ENCODE results near the gene HS6ST3.

HS6ST3 gene

DNA sequence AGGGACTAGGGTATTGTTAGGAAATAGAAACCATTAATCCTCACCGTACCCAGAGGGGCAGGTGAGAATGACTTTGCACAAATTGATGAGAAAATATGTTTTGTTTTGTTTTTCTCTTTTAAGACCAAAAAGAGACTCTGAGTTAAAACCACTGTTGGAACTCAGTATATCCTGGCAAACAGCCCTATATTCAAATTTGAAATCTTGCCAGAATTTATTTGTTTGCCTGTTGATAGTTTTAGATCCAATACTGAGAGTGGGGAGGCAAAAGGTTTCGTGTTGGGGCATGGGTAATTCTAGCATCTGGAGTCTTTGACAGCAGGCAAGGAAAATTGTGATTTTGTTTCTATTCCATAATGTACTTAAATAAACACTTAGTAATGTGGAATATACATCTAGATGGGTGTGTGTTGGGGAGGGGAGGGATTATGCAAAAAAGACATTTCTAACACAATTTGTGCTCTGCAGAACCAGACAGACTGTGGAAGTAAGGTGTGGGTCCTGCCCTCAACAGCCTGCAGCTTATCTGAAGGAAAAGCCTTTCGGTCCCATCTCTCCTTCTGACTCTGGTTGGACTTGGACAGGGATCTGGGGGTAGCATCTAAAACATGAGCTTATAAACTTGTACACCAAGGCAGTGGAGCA, 713.7 kb downstream of the HS6ST3 start:
- TF ChIP-seq, protein P1, sequence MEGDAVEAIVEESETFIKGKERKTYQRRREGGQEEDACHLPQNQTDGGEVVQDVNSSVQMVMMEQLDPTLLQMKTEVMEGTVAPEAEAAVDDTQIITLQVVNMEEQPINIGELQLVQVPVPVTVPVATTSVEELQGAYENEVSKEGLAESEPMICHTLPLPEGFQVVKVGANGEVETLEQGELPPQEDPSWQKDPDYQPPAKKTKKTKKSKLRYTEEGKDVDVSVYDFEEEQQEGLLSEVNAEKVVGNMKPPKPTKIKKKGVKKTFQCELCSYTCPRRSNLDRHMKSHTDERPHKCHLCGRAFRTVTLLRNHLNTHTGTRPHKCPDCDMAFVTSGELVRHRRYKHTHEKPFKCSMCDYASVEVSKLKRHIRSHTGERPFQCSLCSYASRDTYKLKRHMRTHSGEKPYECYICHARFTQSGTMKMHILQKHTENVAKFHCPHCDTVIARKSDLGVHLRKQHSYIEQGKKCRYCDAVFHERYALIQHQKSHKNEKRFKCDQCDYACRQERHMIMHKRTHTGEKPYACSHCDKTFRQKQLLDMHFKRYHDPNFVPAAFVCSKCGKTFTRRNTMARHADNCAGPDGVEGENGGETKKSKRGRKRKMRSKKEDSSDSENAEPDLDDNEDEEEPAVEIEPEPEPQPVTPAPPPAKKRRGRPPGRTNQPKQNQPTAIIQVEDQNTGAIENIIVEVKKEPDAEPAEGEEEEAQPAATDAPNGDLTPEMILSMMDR (IDR thresholded peaks at IDR 0.05; ENCODE audit: borderline replicate concordance, control extremely low read depth, extremely low read depth, insufficient read depth, missing control alignments), result no peak
- DNase-seq (ENCODE audit: low spot score), result no peak
- in situ Hi-C loops (cut with MboI; ENCODE audit: low sequenced_read_pairs, unreplicated experiment), result no loop called here

DNA sequence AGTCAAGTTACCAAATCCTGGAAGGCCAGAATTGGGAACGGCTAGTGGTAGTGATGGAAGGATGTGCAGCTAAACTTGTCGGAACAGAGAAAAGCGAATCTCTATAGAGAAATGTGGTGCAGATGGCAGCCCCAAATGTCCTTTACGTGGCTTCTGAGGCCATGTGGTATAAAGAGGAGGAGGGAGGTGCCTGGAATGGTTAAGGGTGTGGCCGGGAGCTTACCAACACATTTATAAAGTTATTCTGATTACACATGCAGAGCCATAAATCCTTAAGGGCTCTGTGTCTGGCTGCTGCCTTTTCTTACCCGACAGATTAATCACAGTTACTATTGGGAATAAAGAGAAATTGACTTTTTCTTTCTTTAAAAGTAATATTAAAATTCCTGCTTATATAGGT, 714.3 kb downstream of the HS6ST3 start:
- TF ChIP-seq, protein P1 (IDR thresholded peaks at IDR 0.05; ENCODE audit: borderline replicate concordance, control extremely low read depth, extremely low read depth, insufficient read depth, missing control alignments), result no peak
- in situ Hi-C loops (cut with MboI; ENCODE audit: low sequenced_read_pairs, unreplicated experiment), result no loop called here
- no peak for DNase-seq (ENCODE audit: low spot score)

DNA sequence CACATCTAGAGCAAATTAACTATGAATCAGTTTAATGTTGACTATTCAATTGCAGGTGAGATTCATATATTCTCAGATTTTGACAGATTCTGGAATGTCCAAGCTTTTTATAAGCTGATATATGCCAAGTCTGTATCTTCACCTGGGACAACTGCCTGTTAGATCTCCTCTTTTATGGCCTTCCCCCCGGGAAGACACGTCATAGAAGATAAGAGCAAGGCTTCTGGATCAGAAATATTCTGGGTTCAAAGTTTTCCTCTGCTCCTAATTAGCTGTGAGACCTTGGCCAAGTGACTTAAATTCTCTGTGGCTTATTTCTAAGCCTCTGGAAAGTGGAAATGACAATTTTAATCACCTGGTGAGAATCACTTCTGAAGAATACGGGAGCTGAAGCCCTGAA, 716.8 kb downstream of the HS6ST3 start:
- no peak for DNase-seq (ENCODE audit: low spot score)
- TF ChIP-seq, protein P1 (IDR thresholded peaks at IDR 0.05; ENCODE audit: borderline replicate concordance, control extremely low read depth, extremely low read depth, insufficient read depth, missing control alignments), result no peak
- in situ Hi-C loops (cut with MboI; ENCODE audit: low sequenced_read_pairs, unreplicated experiment), result no loop called here

DNA sequence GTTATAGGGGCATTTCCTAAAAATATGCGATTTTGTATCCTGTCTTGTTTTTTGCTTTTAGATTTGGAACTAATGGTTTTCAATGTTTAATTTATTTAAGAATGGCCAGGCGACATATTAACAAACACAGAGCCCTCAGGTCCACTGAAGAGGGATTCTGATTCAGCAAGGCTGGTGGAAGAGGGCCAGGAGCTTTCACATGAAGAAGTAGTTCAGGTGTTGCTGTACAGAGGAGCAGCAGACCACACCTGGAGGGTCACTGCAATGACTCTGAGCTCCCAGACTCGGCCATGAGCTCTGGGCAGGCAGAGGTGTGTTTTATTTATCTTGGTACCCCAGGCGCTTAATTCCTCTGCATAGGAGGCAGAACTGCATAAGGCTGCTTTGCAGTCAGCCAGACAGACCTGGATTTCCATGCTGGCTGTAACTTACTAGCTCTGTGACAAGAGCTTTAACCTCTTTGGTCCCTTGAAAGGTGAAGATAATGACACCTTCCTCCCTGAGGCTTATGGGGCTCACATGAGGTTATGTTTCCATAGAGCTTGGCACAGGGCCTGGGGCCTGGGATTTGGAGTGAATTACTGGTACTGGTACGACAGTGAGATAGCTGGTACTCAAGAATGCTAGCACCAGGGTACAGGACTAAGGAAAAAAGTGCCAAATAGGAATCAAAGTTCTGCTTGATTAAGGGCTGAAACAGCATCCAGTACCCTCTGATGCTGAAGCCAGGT, 719.6 kb downstream of the HS6ST3 start:
- no peak for DNase-seq (ENCODE audit: low spot score)
- TF ChIP-seq, protein P1 (IDR thresholded peaks at IDR 0.05; ENCODE audit: borderline replicate concordance, control extremely low read depth, extremely low read depth, insufficient read depth, missing control alignments), result no peak
- in situ Hi-C loops (cut with MboI; ENCODE audit: low sequenced_read_pairs, unreplicated experiment), result no loop called here

DNA sequence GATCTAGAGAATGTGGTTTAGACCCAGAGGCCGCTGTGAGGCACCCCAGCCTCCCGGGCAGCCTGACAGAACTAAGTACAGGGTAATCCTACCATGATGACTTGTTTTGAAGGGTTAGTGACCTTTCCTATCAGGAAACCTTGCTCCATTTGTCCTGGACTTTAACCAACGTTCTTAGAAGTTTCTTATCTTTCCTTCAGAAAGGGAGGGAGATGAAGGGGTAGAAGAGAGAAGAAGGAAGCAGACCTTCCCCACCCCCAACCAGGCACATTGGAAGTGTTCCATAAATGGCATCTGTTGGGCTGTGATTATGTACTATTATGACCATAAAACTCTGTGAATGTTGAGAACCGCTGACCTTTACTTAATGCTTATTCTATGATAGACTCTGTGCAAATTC, 720.2 kb downstream of the HS6ST3 start:
- in situ Hi-C loops (cut with MboI; ENCODE audit: low sequenced_read_pairs, unreplicated experiment), result no loop called here
- no peak for DNase-seq (ENCODE audit: low spot score)
- TF ChIP-seq, protein P1 (IDR thresholded peaks at IDR 0.05; ENCODE audit: borderline replicate concordance, control extremely low read depth, extremely low read depth, insufficient read depth, missing control alignments), result no peak

DNA sequence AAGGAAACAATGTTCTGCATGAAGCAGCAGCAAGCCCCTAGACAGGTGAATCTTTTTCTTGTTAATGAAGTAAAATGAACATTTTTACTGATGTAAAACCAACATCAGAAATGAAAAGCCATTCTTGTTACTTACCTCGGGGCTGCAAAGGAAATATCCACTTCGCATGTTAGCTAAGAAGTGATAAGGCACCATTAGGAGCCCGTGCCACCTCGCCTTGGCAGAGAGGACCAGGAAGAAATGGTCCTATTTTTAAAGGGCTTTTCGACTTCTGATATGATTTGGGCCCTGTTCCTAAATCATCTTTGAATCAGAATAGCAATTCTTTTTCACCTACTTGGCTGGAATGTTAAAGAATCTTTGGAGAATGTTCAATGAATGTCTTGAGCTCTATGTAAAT, 721.1 kb downstream of the HS6ST3 start:
- TF ChIP-seq, protein P1 (IDR thresholded peaks at IDR 0.05; ENCODE audit: borderline replicate concordance, control extremely low read depth, extremely low read depth, insufficient read depth, missing control alignments), result no peak
- no peak for DNase-seq (ENCODE audit: low spot score)
- in situ Hi-C loops (cut with MboI; ENCODE audit: low sequenced_read_pairs, unreplicated experiment), result no loop called here
